ENCODE data around the gene VPS52.

The VPS52 gene

DNA sequence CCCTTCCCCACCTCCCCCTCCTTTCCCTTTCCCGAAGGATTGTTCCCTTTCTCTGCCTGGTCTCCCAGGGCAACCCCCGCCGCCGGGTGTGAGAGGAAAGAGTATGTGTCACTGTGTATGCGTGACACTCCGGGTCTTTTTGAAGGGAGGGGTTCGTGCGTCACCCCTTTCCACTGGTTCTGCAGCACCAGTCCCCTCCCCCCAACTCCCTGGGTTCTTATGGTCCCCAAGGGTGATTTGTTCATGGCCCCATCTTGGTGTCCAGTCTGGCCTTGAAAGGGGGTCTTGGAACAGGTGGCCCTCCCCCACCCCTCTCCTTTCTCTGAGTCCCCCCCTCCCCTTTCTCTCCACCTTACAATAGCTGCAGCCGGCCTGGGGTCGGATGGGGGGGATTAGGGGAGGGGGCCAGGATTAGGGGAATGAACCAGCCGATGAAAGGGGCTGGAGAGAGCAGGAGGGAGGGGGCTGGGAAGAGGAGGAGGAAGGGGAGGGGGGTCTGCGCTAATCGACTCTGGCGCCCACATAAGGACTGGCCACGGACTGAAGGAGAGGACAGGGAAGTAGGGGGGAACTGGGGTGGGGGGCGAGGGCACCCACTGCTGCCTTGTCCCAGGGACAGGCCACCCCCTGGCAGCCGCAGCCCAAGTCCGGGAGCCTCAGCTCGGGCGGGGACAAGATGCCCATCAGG lies 64.7 kb downstream of the VPS52 start:
- POLR2A ChIA-PET, result interaction anchor here (0.6 to 2.8 kb wide), 5 partner anchors 9 to 235 kb away, joined by 3 to 23 read pairs (median 5); partner anchors contain the start of genes RPS18 and VPS52
- H3K4me1 ChIP-seq (ENCODE audit: control insufficient read depth, insufficient read depth, low read length), result peaks cover 15% of the 10 kb centered on the region
- peaks cover 10 to 44% of the 10 kb centered on the region in 2 experiments for H3K36me3 ChIP-seq (ENCODE audit: control insufficient read depth in 2 of 2, insufficient read depth in 1 of 2, low read length in 2 of 2)
- no peaks in the 10 kb centered on the region for H3K9me3 ChIP-seq (ENCODE audit: control insufficient read depth, insufficient read depth, low read depth, low read length)
- CTCF ChIA-PET, result interaction anchor here (0.6 kb wide), 1 partner anchor 9 kb away, joined by 3 read pairs; no protein-coding TSS in a partner anchor
- TF ChIP-seq ZNF629 (tag by site-specific recombination; IDR thresholded peaks at IDR 0.05), result peak; percentile 33; the same call in 1 of the 2 replicates
- peak; percentile 97 for TF ChIP-seq IKZF3 (tag by site-specific recombination; IDR thresholded peaks at IDR 0.05)
- TF ChIP-seq ZSCAN4 (tag by site-specific recombination; IDR thresholded peaks at IDR 0.05), result no peak
- TF ChIP-seq PRDM1 (tag by site-specific recombination; IDR thresholded peaks at IDR 0.05), result peak; percentile 62; the same call in 1 of the 2 replicates
- 0 out of 2 replicates have a peak, but pooled peaks have one; percentile 6 for TF ChIP-seq KLF1 (tag by site-specific recombination; IDR thresholded peaks at IDR 0.05)
- TF ChIP-seq ZNF404 (tag by site-specific recombination; IDR thresholded peaks at IDR 0.05), result no peak
- TF ChIP-seq, protein P1, sequence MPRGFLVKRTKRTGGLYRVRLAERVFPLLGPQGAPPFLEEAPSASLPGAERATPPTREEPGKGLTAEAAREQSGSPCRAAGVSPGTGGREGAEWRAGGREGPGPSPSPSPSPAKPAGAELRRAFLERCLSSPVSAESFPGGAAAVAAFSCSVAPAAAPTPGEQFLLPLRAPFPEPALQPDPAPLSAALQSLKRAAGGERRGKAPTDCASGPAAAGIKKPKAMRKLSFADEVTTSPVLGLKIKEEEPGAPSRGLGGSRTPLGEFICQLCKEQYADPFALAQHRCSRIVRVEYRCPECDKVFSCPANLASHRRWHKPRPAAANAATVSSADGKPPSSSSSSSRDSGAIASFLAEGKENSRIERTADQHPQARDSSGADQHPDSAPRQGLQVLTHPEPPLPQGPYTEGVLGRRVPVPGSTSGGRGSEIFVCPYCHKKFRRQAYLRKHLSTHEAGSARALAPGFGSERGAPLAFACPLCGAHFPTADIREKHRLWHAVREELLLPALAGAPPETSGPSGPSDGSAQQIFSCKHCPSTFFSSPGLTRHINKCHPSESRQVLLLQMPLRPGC (tag by site-specific recombination; IDR thresholded peaks at IDR 0.05), result 0 out of 2 replicates have a peak, but pooled peaks have one; percentile 16
- TF ChIP-seq GLI2 (tag by site-specific recombination; IDR thresholded peaks at IDR 0.05; ENCODE audit: borderline replicate concordance, low read depth), result no peak
- H3K27ac ChIP-seq (ENCODE audit: extremely low read depth, low read depth, low read length), result peak overlapping the region; percentile 95; the same call in 1 of the 2 replicates
- H3K4me3 ChIP-seq (ENCODE audit: low read depth, low read length), result peak overlapping the region; percentile 88

GRCh38 chr6:33206027-33206863 lies 65.4 kb downstream of the VPS52 start:
- CTCF ChIA-PET, result interaction anchor here (1.0 to 2.1 kb wide), 4 partner anchors 9 to 57 kb away, joined by 3 to 19 read pairs (median 4); no protein-coding TSS in a partner anchor
- no peak overlapping the region for H3K4me3 ChIP-seq (ENCODE audit: low read depth, low read length)
- H3K36me3 ChIP-seq (ENCODE audit: control insufficient read depth in 2 of 2, insufficient read depth in 1 of 2, low read length in 2 of 2), result peaks cover 8 to 45% of the 10 kb centered on the region in 2 experiments
- H3K9me3 ChIP-seq (ENCODE audit: control insufficient read depth, insufficient read depth, low read depth, low read length), result no peaks in the 10 kb centered on the region
- peaks cover 22% of the 10 kb centered on the region for H3K4me1 ChIP-seq (ENCODE audit: control insufficient read depth, insufficient read depth, low read length)
- POLR2A ChIA-PET, result interaction anchor here (0.6 to 2.0 kb wide), 5 partner anchors 42 to 237 kb away, joined by 3 to 12 read pairs (median 4); partner anchors contain the start of genes B3GALT4, RPS18, VPS52 and ZBTB22
- 0 out of 2 replicates have a peak overlapping the region, but pooled peaks have one; percentile 6 for H3K27ac ChIP-seq (ENCODE audit: extremely low read depth, low read depth, low read length)
- TF ChIP-seq ZNF341 (tag by site-specific recombination; IDR thresholded peaks at IDR 0.05; ENCODE audit: low read depth), result peak; percentile 31; the same call in 1 of the 2 replicates
- no peak for TF ChIP-seq ZSCAN16 (tag by site-specific recombination; IDR thresholded peaks at IDR 0.05)
- TF ChIP-seq PATZ1 (tag by site-specific recombination; IDR thresholded peaks at IDR 0.05), result no peak; the same call in 1 of the 2 replicates
- TF ChIP-seq ZNF114 (tag by site-specific recombination; IDR thresholded peaks at IDR 0.05), result no peak
- TF ChIP-seq GLIS1 (tag by site-specific recombination; IDR thresholded peaks at IDR 0.05), result peak; percentile 22; the same call in 1 of the 2 replicates
- peak; percentile 24; the same call in 1 of the 2 replicates for TF ChIP-seq ZBTB17 (tag by site-specific recombination; IDR thresholded peaks at IDR 0.05)
- no peak for TF ChIP-seq ZFP69B (tag by site-specific recombination; IDR thresholded peaks at IDR 0.05)
- TF ChIP-seq PRDM2 (tag by site-specific recombination; IDR thresholded peaks at IDR 0.05; ENCODE audit: borderline replicate concordance), result no peak
- TF ChIP-seq KLF17 (tag by site-specific recombination; IDR thresholded peaks at IDR 0.05), result no peak
- peak; percentile 85; the same call in 1 of the 2 replicates for TF ChIP-seq MZF1 (tag by site-specific recombination; IDR thresholded peaks at IDR 0.05; ENCODE audit: borderline replicate concordance)
- 0 out of 2 replicates have a peak, but pooled peaks have one; percentile 25 for TF ChIP-seq GLIS2 (tag by site-specific recombination; IDR thresholded peaks at IDR 0.05)
